ENCODE measurements around the gene CYP4F12. TPM values are rescaled to one million over a fixed set of nuclear protein-coding genes. Genes with fewer than 3 reads are reported as not detected.

Gene CYP4F12
- total and polyA plus RNA-seq, 2 of the 8 experiments (the other 6 are each of a cell fraction or from before 2014, with no cell fraction given) = not detected

- Histone ChIP-seq H2BK5ac (ENCODE audit: low read depth, low read length) (no peak overlapping the region), H2BK20ac (ENCODE audit: low read length) (no peak overlapping the region), H3K4me1 (replicated peaks in 1 of 4; ENCODE audit: control insufficient read depth in 3 of 4, insufficient read depth in 4 of 4, low read length in 3 of 4) (no peaks in the 10 kb centered on the region), H3K9ac (replicated peaks in 1 of 4; ENCODE audit: extremely low read depth in 1 of 4, low read depth in 3 of 4, low read length in 3 of 4) (no peak overlapping the region), H3K79me1 (ENCODE audit: low read depth, low read length) (no peaks in the 10 kb centered on the region), H3K27me3 (replicated peaks in 1 of 4; ENCODE audit: control insufficient read depth in 3 of 4, extremely low read depth in 1 of 4, insufficient read depth in 3 of 4, low read length in 3 of 4) (no peaks in the 10 kb centered on the region), H2BK15ac (ENCODE audit: low read length) (no peak overlapping the region), H3K27ac (ENCODE audit: low read depth, low read length) (no peak overlapping the region), H4K5ac (ENCODE audit: insufficient read length, low read depth, low read length) (no peak overlapping the region), H3K9me3 (ENCODE audit: insufficient read depth in 2 of 2, low read depth in 1 of 2, low read length in 1 of 2) (peaks cover 70 to 85% of the 10 kb centered on the region in 2 experiments), H3K14ac (ENCODE audit: insufficient read length) (no peak overlapping the region), H2AK5ac (ENCODE audit: low read depth, low read length) (no peak overlapping the region), H3K23ac (ENCODE audit: insufficient read length) (no peak overlapping the region), H2AFZ (ENCODE audit: low read length) (no peak overlapping the region), H3K4me2 (ENCODE audit: insufficient read depth in 1 of 2, low read depth in 2 of 2, low read length in 2 of 2) (no peak overlapping the region), H3K56ac (replicated peaks; ENCODE audit: insufficient read length, low read depth, low read length) (no peak overlapping the region), H3K4ac (replicated peaks; ENCODE audit: insufficient read length, low read depth, low read length) (no peak overlapping the region), H3K18ac (ENCODE audit: extremely low read depth, low read length) (no peak overlapping the region), H2BK120ac (replicated peaks; ENCODE audit: low read depth, low read length) (no peak overlapping the region), H3K4me3 (ENCODE audit: extremely low read depth in 1 of 4, insufficient read depth in 2 of 4, low read depth in 3 of 4, low read length in 4 of 4) (no peak overlapping the region), H3K79me2 (ENCODE audit: control insufficient read depth in 1 of 2, insufficient read depth in 2 of 2, low read length in 2 of 2) (no peaks in the 10 kb centered on the region), H4K91ac (replicated peaks; ENCODE audit: insufficient read length, low read length) (no peak overlapping the region), H2BK12ac (ENCODE audit: low read depth, low read length) (no peak overlapping the region), H4K20me1 (replicated peaks in 1 of 2; ENCODE audit: control insufficient read depth in 1 of 2, insufficient read depth in 2 of 2, low read length in 2 of 2) (no peaks in the 10 kb centered on the region), H3K36me3 (ENCODE audit: control insufficient read depth in 2 of 4, insufficient read depth in 4 of 4, low read length in 3 of 4) (no peaks in the 10 kb centered on the region), H4K8ac (ENCODE audit: extremely low read depth, insufficient read depth, low read length) (no peak overlapping the region), H3K23me2 (ENCODE audit: low read depth, low read length) (no peaks in the 10 kb centered on the region)
- FAIRE-seq = no peak
- no peak for DNase-seq (ENCODE audit: low read depth in 1 of 2, low spot score in 2 of 2)
- CTCF ChIA-PET (ENCODE audit: partially characterized antibody) = no interaction called here
- WGBS, 2 experiments (ENCODE audit: extremely low coverage in 1 of 2, insufficient coverage in 1 of 2, insufficient read length in 1 of 2, insufficient replicate concordance in 2 of 2, low coverage in 1 of 2, low lambda C conversion rate in 2 of 2, missing lambda C conversion rate in 1 of 2) = 57% methylated on average over 8 of the region's 8 CpGs; no CpG with 5 or more reads in 1 of the 2 experiments
- POLR2A ChIA-PET (ENCODE audit: partially characterized antibody) = no interaction called here
- TF ChIP-seq GTF2F1 (IDR thresholded peaks at IDR 0.05; ENCODE audit: borderline replicate concordance, low read depth, low read length) (no peak), TAF7 (optimal IDR thresholded peaks at IDR 0.05; ENCODE audit: borderline replicate concordance, low read depth, low read length) (no peak), TBP (IDR thresholded peaks at IDR 0.05; ENCODE audit: low read depth, low read length) (no peak), KDM4A (IDR thresholded peaks at IDR 0.05; ENCODE audit: low read depth, low read length, severe bottlenecking) (no peak), SP2 (IDR thresholded peaks at IDR 0.05; ENCODE audit: low read length) (no peak), CHD1 (IDR thresholded peaks at IDR 0.05; ENCODE audit: low read depth, low read length) (no peak), KDM5A (IDR thresholded peaks at IDR 0.05; ENCODE audit: low read length) (no peak), MAFK (IDR thresholded peaks at IDR 0.05; ENCODE audit: low read depth, low read length) (no peak), NRF1 (IDR thresholded peaks at IDR 0.05; ENCODE audit: low read depth, low read length) (no peak), ZNF274 (IDR thresholded peaks at IDR 0.05; ENCODE audit: borderline replicate concordance, extremely low read depth, low read length) (no peak), EGR1 (IDR thresholded peaks at IDR 0.05; ENCODE audit: borderline replicate concordance, low read depth, low read length) (no peak), SIRT6 (IDR thresholded peaks at IDR 0.05; ENCODE audit: low read length) (no peak), RNF2 (IDR thresholded peaks at IDR 0.05; ENCODE audit: borderline replicate concordance, low read depth, low read length, missing control alignments, poor library complexity, severe bottlenecking) (no peak), TAF1 (IDR thresholded peaks at IDR 0.05; ENCODE audit: low read depth, low read length) (no peak)
Observed at GRCh38 chr19:15680478-15681322, 7.8 kb downstream of the CYP4F12 start.
